ENCODE results near the gene SYTL3.

The SYTL3 gene

DNA sequence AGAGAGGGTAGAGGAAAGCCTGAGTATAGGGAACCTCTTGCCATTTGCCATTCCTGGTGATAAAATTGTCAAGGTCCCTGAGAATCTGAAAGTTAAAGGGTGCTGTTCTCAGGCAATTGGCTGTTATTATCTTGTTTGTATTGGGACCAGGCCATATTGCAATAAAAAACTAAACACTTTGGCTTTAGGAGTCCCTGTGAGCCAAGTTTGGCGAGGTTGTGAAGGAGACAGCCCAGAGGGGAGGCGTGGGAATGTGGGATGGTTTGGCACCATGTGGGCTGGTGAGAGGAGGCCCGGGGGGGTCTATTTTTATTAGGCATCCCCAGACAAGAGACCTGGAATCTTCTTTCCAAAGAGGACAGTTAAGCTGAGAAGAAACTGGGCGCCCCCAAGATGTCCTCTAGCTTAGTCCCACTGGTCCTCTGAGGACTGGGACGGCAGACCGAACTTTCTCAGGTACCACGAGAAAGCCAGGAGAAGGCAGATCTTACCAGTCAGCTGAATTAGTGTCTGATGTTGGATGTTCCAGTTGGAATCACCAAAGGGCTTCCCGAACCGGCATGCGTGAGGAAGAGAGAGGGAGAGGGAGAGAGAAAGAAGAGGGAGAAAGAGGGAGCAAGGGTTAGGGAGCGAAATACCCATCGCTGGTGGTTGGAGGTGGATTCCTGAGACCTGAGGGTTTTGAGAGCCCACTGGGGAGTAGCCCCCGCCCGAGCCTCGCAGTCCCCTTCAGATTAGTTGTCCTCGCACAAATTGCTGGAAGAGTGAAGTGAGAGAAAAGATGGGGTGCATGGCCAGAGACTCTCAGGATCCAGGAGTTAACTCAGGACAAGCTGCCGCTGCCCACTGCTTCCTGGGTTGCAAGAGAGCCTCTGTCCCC lies 29.7 kb upstream of the SYTL3 start:
- DNase-seq (ENCODE audit: low read depth) = no peak
- H3K4me3 ChIP-seq (ENCODE audit: low read length) = no peak overlapping the region
- TF ChIP-seq, protein P1, sequence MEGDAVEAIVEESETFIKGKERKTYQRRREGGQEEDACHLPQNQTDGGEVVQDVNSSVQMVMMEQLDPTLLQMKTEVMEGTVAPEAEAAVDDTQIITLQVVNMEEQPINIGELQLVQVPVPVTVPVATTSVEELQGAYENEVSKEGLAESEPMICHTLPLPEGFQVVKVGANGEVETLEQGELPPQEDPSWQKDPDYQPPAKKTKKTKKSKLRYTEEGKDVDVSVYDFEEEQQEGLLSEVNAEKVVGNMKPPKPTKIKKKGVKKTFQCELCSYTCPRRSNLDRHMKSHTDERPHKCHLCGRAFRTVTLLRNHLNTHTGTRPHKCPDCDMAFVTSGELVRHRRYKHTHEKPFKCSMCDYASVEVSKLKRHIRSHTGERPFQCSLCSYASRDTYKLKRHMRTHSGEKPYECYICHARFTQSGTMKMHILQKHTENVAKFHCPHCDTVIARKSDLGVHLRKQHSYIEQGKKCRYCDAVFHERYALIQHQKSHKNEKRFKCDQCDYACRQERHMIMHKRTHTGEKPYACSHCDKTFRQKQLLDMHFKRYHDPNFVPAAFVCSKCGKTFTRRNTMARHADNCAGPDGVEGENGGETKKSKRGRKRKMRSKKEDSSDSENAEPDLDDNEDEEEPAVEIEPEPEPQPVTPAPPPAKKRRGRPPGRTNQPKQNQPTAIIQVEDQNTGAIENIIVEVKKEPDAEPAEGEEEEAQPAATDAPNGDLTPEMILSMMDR (conservative IDR thresholded peaks at IDR 0.05; ENCODE audit: low read length) = no peak

DNA sequence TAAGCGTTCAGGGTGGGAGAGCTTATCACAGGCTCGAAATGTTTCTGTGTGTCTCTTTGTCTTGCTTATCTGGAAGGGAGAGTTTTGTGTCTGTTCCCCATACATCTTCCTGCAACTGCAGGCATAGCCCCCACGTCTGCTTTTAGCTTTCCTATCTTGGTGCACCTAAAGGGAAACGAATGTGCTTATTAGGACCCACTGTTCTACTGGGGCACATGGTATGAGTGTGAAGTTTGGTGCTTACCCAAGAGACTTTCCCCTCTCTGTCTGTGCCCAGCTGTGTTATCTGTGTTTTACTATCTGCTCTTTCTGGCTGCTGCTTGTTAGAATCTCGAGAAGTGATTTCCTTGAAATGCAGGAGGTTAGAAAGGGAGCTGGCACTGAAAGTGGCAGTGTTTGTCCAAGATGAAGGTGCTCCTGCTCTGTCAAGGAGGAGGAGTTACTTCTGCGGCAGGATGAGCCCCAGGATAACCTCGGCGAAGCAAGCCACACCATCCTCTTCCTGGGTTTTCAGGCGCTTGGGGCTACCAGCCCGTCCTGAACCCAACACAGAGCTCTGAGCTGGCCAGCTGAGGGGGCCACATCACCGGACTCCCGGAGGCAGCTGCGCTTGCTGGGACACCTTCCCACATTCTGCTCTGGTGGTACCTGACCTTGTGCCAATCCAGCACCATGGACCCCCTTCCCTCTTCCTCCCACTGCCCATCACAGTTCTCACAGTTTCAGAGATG lies 28.7 kb upstream of the SYTL3 start:
- TF ChIP-seq, protein P1 (conservative IDR thresholded peaks at IDR 0.05; ENCODE audit: low read length) = no peak

DNA sequence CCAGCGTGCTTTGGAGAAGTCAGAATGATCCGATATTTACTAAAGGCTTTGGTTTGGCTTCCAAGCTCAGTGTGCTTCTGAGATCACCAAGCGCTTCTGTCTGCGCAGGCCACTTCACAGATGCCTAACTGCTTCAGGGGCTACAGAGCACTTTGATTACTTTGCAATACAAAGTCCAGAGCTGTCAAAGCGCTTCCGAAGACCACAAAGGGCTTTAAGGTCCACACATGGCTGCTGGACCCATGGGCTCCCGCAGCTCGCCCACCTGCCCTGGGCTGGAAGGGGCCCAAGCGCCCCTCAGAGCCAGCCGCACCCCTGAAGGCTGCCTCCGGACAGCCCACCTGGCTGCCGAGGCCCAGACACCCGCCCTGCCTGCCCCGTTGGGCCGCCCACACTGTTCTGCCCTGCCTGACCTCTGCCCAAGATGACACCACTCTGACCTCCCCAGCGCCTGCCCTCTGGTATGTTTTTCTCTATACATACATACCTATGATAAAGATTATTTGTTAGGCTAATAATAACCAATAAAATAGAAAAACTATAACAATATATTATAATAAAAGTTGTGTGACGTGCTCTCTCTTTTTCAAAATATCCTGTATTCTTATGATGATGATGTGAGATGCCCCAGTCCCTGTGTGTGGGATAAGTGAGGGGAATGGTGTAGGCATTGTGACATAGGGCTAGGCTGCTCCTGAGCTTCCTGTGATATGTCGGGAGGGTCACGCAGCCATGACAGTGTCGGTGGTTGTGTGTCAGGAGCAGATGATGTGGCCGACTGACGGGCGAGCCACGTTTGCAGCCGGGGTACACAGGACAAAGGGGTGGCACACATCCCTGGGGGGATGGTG lies 27.9 kb upstream of the SYTL3 start:
- no peak for DNase-seq (ENCODE audit: low read depth)
- TF ChIP-seq, protein P1 (conservative IDR thresholded peaks at IDR 0.05; ENCODE audit: low read length) = no peak

More for the DNA sequence above, 28.7 kb upstream of the SYTL3 start:
- H3K4me3 ChIP-seq (ENCODE audit: low read length) = no peak overlapping the region
- no peak for DNase-seq (ENCODE audit: low read depth)

DNA sequence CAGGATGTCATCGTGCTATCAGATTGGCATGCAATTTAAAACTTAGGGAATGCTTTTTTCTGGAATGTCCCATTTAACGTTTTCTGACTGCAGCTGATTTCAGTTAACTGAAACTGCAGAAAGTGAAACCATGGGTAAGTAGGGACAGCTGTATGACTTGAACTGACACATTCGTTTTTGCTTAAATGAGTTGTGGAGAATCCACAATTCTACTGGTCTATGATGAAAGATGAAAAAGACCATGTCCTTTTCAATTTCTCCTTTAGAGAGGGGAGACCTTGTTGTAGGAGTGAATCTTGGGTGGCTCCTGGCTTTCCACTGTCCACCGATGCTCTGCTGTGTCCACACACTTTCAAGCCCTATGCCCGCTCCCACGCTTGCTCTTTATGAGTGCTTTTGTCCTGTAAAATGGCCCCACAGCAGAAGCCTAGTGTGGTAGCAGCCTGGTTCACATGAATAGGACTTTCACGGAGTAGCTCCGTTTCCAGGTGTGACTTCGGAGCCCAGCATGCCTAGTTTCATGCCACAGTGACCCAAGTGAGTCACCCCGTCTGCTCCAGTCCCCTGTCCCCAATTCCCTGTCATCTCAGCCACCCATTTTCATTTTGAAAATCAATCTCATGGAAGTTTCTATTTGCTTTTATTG lies 27.2 kb upstream of the SYTL3 start:
- H3K4me3 ChIP-seq (ENCODE audit: low read length) = no peak overlapping the region
- DNase-seq (ENCODE audit: low read depth) = no peak
- TF ChIP-seq, protein P1 (conservative IDR thresholded peaks at IDR 0.05; ENCODE audit: low read length) = no peak

More for the DNA sequence above, 27.9 kb upstream of the SYTL3 start:
- no peak overlapping the region for H3K4me3 ChIP-seq (ENCODE audit: low read length)

DNA sequence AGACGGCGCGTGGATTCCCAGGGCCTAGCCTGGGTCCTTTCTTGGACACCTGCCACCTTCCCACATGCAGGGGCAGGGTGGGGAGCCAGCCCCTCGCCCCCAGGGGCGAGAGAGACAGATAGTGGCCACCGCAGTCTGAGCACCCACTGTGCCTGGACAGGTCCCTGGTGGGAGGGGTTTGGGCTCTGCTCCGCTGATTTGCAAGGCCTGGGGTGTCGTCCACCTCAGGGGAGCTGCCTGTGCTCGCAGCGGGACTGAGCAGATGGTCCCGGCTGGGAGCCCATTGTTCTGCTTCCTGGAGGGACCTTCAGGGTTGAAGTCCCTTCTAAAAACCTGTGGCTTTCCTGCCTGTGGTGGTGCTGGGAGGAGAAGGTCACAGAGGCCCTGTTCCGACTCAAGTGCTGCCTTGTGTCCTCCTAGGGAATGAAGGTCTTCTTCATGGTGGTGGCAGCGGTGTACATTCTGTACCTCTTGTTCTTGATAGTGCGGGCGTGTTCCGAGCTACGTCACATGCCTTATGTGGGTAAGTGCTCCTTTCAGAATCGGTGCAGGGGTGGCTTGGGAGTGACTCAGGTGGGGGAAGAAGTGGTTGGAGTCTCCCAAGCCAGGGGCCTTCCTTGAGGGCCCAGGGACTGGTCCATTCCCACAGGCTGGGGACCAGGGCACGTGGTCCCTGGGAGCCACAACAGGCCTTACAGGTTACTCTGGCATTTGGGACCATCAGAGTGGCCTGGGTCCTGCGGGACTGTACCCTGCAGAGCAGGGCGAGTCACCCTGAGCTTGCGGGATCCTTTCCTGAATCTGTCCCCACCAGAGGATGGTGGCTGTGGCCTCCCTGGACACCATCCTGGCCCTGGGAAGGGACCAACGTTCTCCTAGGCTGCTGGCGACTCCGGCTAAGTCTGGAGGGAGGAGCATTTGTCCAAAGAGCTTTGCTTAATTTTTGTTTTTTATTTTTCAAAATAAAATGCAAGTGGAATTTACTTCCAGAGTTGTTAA lies 24.9 kb upstream of the SYTL3 start:
- TF ChIP-seq, protein P1 (conservative IDR thresholded peaks at IDR 0.05; ENCODE audit: low read length) = no peak
- H3K4me3 ChIP-seq (ENCODE audit: low read length) = no peak overlapping the region
- DNase-seq (ENCODE audit: low read depth) = no peak

Measured in AG10803 (cell line).